MCF 10A (cell line): Measurements from ENCODE around the gene TBK1. TPM values are rescaled to one million over a fixed set of nuclear protein-coding genes. Genes with fewer than 3 reads are reported as not detected.
A peak's percentile ranks its signal among the peaks of the same experiment; 100 is the strongest.

Experiments
- BruUV-seq: library from RNA; stranded (reverse); fragments of 400-500 nt; replicated peaks from 2 replicates; lab custom pipeline; 2021; lab: Mats Ljungman, UMichigan
- CTCF ChIA-PET: fragments of 300-600 bp; sonication (Branson Sonifier 250); formaldehyde crosslinking; extraction: SDS; loops from one replicate; lab custom pipeline; 2021; ENCODE audit warnings: antibody characterized with exemption, inconsistent platforms; lab: Yijun Ruan, JAX
- POLR2A ChIA-PET: fragments of 300-600, 350-650 bp; sonication (Branson Sonifier 250); formaldehyde crosslinking; extraction: SDS; loops from one replicate; lab custom pipeline; 2020; ENCODE audit warnings: antibody characterized with exemption, inconsistent platforms; lab: Yijun Ruan, JAX
- DNase-seq: peaks from one replicate; pipeline ENCODE4 v3.0.0-alpha.2; 2018; ENCODE audit not compliant: unreplicated experiment
- H3K27ac Mint-ChIP-seq: one replicate; pipeline ENCODE4 v1.8.0; 2022; ENCODE audit warnings: mild to moderate bottlenecking, low read depth, mixed read lengths; ENCODE audit not compliant: unreplicated experiment
- H3K27me3 Mint-ChIP-seq: one replicate; pipeline ENCODE4 v1.8.0; 2022; ENCODE audit warnings: mixed read lengths; ENCODE audit not compliant: insufficient read depth, unreplicated experiment
- H3K36me3 Mint-ChIP-seq: one replicate; pipeline ENCODE4 v1.8.0; 2022; ENCODE audit warnings: mild to moderate bottlenecking, moderate library complexity, mixed read lengths; ENCODE audit not compliant: insufficient read depth, unreplicated experiment
- H3K4me1 Mint-ChIP-seq: one replicate; pipeline ENCODE4 v1.8.0; 2022; ENCODE audit warnings: mixed read lengths; ENCODE audit not compliant: insufficient read depth, unreplicated experiment
- H3K4me3 Mint-ChIP-seq: one replicate; pipeline ENCODE4 v1.8.0; 2022; ENCODE audit warnings: mild to moderate bottlenecking, moderate library complexity, mixed read lengths; ENCODE audit not compliant: unreplicated experiment
- H3K9me3 Mint-ChIP-seq: one replicate; pipeline ENCODE4 v1.8.0; 2022; ENCODE audit warnings: mixed read lengths; ENCODE audit not compliant: unreplicated experiment
- CTCF ChIP-seq: fragments of 200-600 bp; IDR thresholded peaks from one replicate; pipeline ENCODE4 v1.8.0; 2022; ENCODE audit warnings: antibody characterized with exemption, mild to moderate bottlenecking; ENCODE audit not compliant: unreplicated experiment
- intact Hi-C: fragments of 100-400 bp; cut with micrococcal nuclease; formaldehyde crosslinking; loops from 2 replicates; pipeline ENCODE4 v1.14.1; 2022
- total RNA-seq: library from RNA; stranded (reverse); gene quantifications from 2 replicates; pipeline ENCODE4 v1.2.3, GENCODE V29; 2022

TBK1 gene
- total RNA-seq, 1 experiment from 2014 or later: 23.0 TPM

- DNase-seq: no peak
- intact Hi-C loops: loop anchor here (10.0 kb wide), 1 partner anchor 72 kb away; no protein-coding TSS in a partner anchor
- ChIA-PET POLR2A (interaction anchor here (0.9 to 1.7 kb wide), 2 partner anchors 9 to 47 kb away, joined by 3 to 5 read pairs; partner anchors contain the start of gene XPOT), CTCF (no interaction called here)
- Mint-ChIP-seq H3K27me3 (no peaks in the 10 kb centered on the region), H3K9me3 (no peaks in the 10 kb centered on the region), H3K4me3 (no peak overlapping the region), H3K4me1 (peaks cover 9% of the 10 kb centered on the region), H3K36me3 (peaks cover 88% of the 10 kb centered on the region), H3K27ac (peak overlapping the region; percentile 25)
- TF ChIP-seq CTCF: no peak
- BruUV-seq: no TSS peak
Observed at GRCh38 chr12:64412459-64412858, 39.5 kb upstream of the TBK1 start.

GRCh38 chr12:64413884-64414283 is 38.0 kb upstream of the TBK1 start:
- intact Hi-C loops: loop anchor here (10.0 kb wide), 1 partner anchor 71 kb away; no protein-coding TSS in a partner anchor
- H3K4me3 Mint-ChIP-seq: no peak overlapping the region
- no peak for TF ChIP-seq CTCF
- POLR2A ChIA-PET: interaction anchor here (1.7 kb wide), 1 partner anchor 10 kb away, joined by 5 read pairs; the partner anchor contains the start of gene XPOT
- no peak overlapping the region for H3K27ac Mint-ChIP-seq
- DNase-seq: no peak
- no peaks in the 10 kb centered on the region for H3K9me3 Mint-ChIP-seq
- CTCF ChIA-PET: no interaction called here
- peaks cover 97% of the 10 kb centered on the region for H3K36me3 Mint-ChIP-seq
- no TSS peak for BruUV-seq
- H3K27me3 Mint-ChIP-seq: no peaks in the 10 kb centered on the region
- H3K4me1 Mint-ChIP-seq: no peaks in the 10 kb centered on the region

GRCh38 chr12:64418209-64418608 is 33.7 kb upstream of the TBK1 start:
- no peak for DNase-seq
- ChIA-PET POLR2A (no interaction called here), CTCF (no interaction called here)
- no TSS peak for BruUV-seq
- Mint-ChIP-seq H3K4me3 (no peak overlapping the region), H3K27ac (peak overlapping the region; percentile 61), H3K36me3 (peaks cover 99% of the 10 kb centered on the region), H3K4me1 (no peaks in the 10 kb centered on the region), H3K27me3 (no peaks in the 10 kb centered on the region), H3K9me3 (no peaks in the 10 kb centered on the region)
- intact Hi-C loops: loop anchor here (10.0 kb wide), 1 partner anchor 67 kb away; no protein-coding TSS in a partner anchor
- TF ChIP-seq CTCF: no peak

GRCh38 chr12:64419696-64420095 is 32.2 kb upstream of the TBK1 start:
- H3K36me3 Mint-ChIP-seq: peaks cover 97% of the 10 kb centered on the region
- no peak for TF ChIP-seq CTCF

More at GRCh38 chr12:64419696-64420095, 32.2 kb upstream of the TBK1 start:
- CTCF ChIA-PET: no interaction called here
- POLR2A ChIA-PET: no interaction called here
- BruUV-seq: no TSS peak
- DNase-seq: no peak
- Mint-ChIP-seq H3K9me3 (no peaks in the 10 kb centered on the region), H3K27ac (no peak overlapping the region), H3K4me1 (no peaks in the 10 kb centered on the region), H3K4me3 (no peak overlapping the region), H3K27me3 (no peaks in the 10 kb centered on the region)
- intact Hi-C loops: loop anchor here (10.0 kb wide), 1 partner anchor 65 kb away; no protein-coding TSS in a partner anchor
